Daoy (cell line): Measurements from ENCODE around the gene STKLD1. TPM values are rescaled to one million over a fixed set of nuclear protein-coding genes. Genes with fewer than 3 reads are reported as not detected.
A peak's percentile ranks its signal among the peaks of the same experiment; 100 is the strongest.
"Not testable (repeated sequence)": the region's sequence is repeated elsewhere in the genome, so short reads cannot be mapped to it uniquely, and the experiment has no call there.

Source experiments
- DNase-seq: peaks from one replicate; pipeline ENCODE4 v3.0.0-alpha.2; 2015; ENCODE audit warnings: low read depth
- total RNA-seq: library from RNA; depleted of rRNA; stranded (reverse); fragments of >200 nt; shearing (Covaris generic); gene quantifications from 2 replicates; pipeline ENCODE4 v1.2.3, GENCODE V29; 2014; rRNA removed

Gene STKLD1
- total RNA-seq, 1 experiment from 2014 or later: 0.17 TPM

GRCh38 chr9:133443982-133444381, 67.8 kb downstream of the STKLD1 start:
- DNase-seq: peak; percentile 55

- DNase-seq: no peak
Observed at GRCh38 chr9:133445293-133445969, 69.3 kb downstream of the STKLD1 start.

GRCh38 chr9:133448487-133448972, 72.4 kb downstream of the STKLD1 start:
- no peak for DNase-seq

GRCh38 chr9:133449760-133450159, 73.6 kb downstream of the STKLD1 start:
- DNase-seq: peak; percentile 92

GRCh38 chr9:133451865-133452264, 75.7 kb downstream of the STKLD1 start:
- not testable (repeated sequence) for DNase-seq

GRCh38 chr9:133452562-133452961, 76.4 kb downstream of the STKLD1 start:
- DNase-seq: no peak

GRCh38 chr9:133453651-133454050, 77.5 kb downstream of the STKLD1 start:
- DNase-seq: peak; percentile 43

- no peak for DNase-seq
Observed at GRCh38 chr9:133454325-133454724, 78.2 kb downstream of the STKLD1 start.

- no peak for DNase-seq
Observed at GRCh38 chr9:133454943-133455673, 78.9 kb downstream of the STKLD1 start.

Other genes starting within 250 kb of the STKLD1 start
- gene GBGT1, start 212.5 kb upstream of the STKLD1 start, total RNA-seq: 6.4 and 13.9 TPM in 2 replicates
- not detected in 2 replicates for gene OBP2B, start 167.1 kb upstream of the STKLD1 start, total RNA-seq
- gene ABO, start 101.2 kb upstream of the STKLD1 start, total RNA-seq: not detected in 2 replicates
- gene SURF6, start 40.2 kb upstream of the STKLD1 start, total RNA-seq: 33.6 and 52.9 TPM in 2 replicates
- 22.0 and 28.2 TPM in 2 replicates for gene MED22, start 28.2 kb upstream of the STKLD1 start, total RNA-seq
- gene RPL7A, start 28.1 kb upstream of the STKLD1 start, total RNA-seq: 4,321 and 4,992 TPM in 2 replicates
- gene SURF1, start 19.9 kb upstream of the STKLD1 start, total RNA-seq: 46.4 and 57.8 TPM in 2 replicates
- 56.2 and 82.3 TPM in 2 replicates for gene SURF2, start 19.8 kb upstream of the STKLD1 start, total RNA-seq
- 477 and 493 TPM in 2 replicates for gene SURF4, start 306 bp upstream of the STKLD1 start, total RNA-seq
- gene REXO4, start 41.6 kb downstream of the STKLD1 start, total RNA-seq: 30.4 and 32.8 TPM in 2 replicates
- 0.27 and 1.3 TPM in 2 replicates for gene ADAMTS13, start 46.0 kb downstream of the STKLD1 start, total RNA-seq
- gene CACFD1, start 83.6 kb downstream of the STKLD1 start, total RNA-seq: 2.6 and 3.8 TPM in 2 replicates
- gene SLC2A6, start 102.7 kb downstream of the STKLD1 start, total RNA-seq: 29.2 and 30.9 TPM in 2 replicates
- gene MYMK, start 148.6 kb downstream of the STKLD1 start, total RNA-seq: not detected in 2 replicates
- 0.03 TPM in 1 of 2 replicates, not detected in the other for gene ADAMTSL2, start 158.3 kb downstream of the STKLD1 start, total RNA-seq
- gene FAM163B, start 233.0 kb downstream of the STKLD1 start, total RNA-seq: not detected in 2 replicates